Measurements from ENCODE around the gene MAP3K21.

GRCh38 chr1:233320023-233320422 is 7.5 kb upstream of the MAP3K21 start:
- TF ChIP-seq ZNF830 (CRISPR knock-in tag; IDR thresholded peaks at IDR 0.05) (no peak), ZNF395 (CRISPR knock-in tag; IDR thresholded peaks at IDR 0.05) (no peak), ZNF431 (CRISPR knock-in tag; IDR thresholded peaks at IDR 0.05) (no peak), ZKSCAN1 (IDR thresholded peaks at IDR 0.05; ENCODE audit: low read depth, low read length) (no peak), HIVEP1 (CRISPR knock-in tag; IDR thresholded peaks at IDR 0.05) (no peak), CREM (IDR thresholded peaks at IDR 0.05; ENCODE audit: low read depth) (no peak), ZKSCAN3 (CRISPR knock-in tag; IDR thresholded peaks at IDR 0.05) (no peak), NFIC (IDR thresholded peaks at IDR 0.05) (no peak), MAZ (CRISPR knock-in tag; conservative IDR thresholded peaks at IDR 0.05 in 1 of 2, IDR thresholded peaks at IDR 0.05 in 1 of 2) (no peak), SMAD3 (CRISPR knock-in tag; conservative IDR thresholded peaks at IDR 0.05) (no peak)
- TF ChIP-seq, protein P1, sequence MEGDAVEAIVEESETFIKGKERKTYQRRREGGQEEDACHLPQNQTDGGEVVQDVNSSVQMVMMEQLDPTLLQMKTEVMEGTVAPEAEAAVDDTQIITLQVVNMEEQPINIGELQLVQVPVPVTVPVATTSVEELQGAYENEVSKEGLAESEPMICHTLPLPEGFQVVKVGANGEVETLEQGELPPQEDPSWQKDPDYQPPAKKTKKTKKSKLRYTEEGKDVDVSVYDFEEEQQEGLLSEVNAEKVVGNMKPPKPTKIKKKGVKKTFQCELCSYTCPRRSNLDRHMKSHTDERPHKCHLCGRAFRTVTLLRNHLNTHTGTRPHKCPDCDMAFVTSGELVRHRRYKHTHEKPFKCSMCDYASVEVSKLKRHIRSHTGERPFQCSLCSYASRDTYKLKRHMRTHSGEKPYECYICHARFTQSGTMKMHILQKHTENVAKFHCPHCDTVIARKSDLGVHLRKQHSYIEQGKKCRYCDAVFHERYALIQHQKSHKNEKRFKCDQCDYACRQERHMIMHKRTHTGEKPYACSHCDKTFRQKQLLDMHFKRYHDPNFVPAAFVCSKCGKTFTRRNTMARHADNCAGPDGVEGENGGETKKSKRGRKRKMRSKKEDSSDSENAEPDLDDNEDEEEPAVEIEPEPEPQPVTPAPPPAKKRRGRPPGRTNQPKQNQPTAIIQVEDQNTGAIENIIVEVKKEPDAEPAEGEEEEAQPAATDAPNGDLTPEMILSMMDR (IDR thresholded peaks at IDR 0.05 in 2 of 3, conservative IDR thresholded peaks at IDR 0.05 in 1 of 3; ENCODE audit: insufficient read depth in 2 of 3, low read depth in 1 of 3, low read length in 3 of 3), result no peak
